ENCODE results near the gene NKX2-8. TPM values are rescaled to one million over a fixed set of nuclear protein-coding genes. Genes with fewer than 3 reads are reported as not detected.

NKX2-8 gene
- total RNA-seq (2014; rRNA removed; shearing (Covaris generic)): not detected in 2 replicates

GRCh38 chr14:36582011-36582873, at the start of gene NKX2-8:
Gene NKX2-8 (minus strand): TSS chr14:36582614. CDS start chr14:36582389, 225 bp downstream.

Other genes with a start within 250 kb of the NKX2-8 start
- 0.11 and 0.61 TPM in 2 replicates for gene NKX2-1, start 62.4 kb downstream of the NKX2-8 start, total RNA-seq (2014; rRNA removed; shearing (Covaris generic))
- gene PAX9, start 79.2 kb upstream of the NKX2-8 start, total RNA-seq (2014; rRNA removed; shearing (Covaris generic)): 7.0 and 11.3 TPM in 2 replicates

All from A375 (cell line).